Mucosa of descending colon (tissue), 3 donors: ENCODE measurements around the gene SYTL2. TPM values are rescaled to one million over a fixed set of nuclear protein-coding genes. Genes with fewer than 3 reads are reported as not detected.

ENCODE experiments used
- ATAC-seq: fragments of 200-7000 bp; cut with Tn5 transposase; one replicate; pipeline ENCODE4 v1.9.1; 2020; ENCODE audit warnings: mild to moderate bottlenecking, moderate library complexity
- DNase-seq, 3 donors: peaks; one replicate each; pipeline ENCODE4 v3.0.0-alpha.2; 2020
- H3K36me3 ChIP-seq: fragments of 200-600 bp; one replicate; pipeline ENCODE4 v1.8.0; 2021; ENCODE audit warnings: low read depth, mild to moderate bottlenecking
- H3K4me1 ChIP-seq: fragments of 200-600 bp; one replicate; pipeline ENCODE4 v1.8.0; 2021; ENCODE audit warnings: low read depth, mild to moderate bottlenecking
- H3K4me3 ChIP-seq: fragments of 200-600 bp; one replicate; pipeline ENCODE4 v1.8.0; 2021; ENCODE audit warnings: mild to moderate bottlenecking
- H3K9me3 ChIP-seq: fragments of 200-600 bp; one replicate; pipeline ENCODE4 v1.8.0; 2021; ENCODE audit warnings: mild to moderate bottlenecking
- CTCF ChIP-seq: fragments of 200-600 bp; IDR thresholded peaks from one replicate; pipeline ENCODE4 v1.8.0; 2022; ENCODE audit warnings: antibody characterized with exemption, mild to moderate bottlenecking
- intact Hi-C, 2 donors: fragments of 100-400 bp; cut with DNase I in 1 of 2; cut with micrococcal nuclease in 1 of 2; formaldehyde crosslinking; loops; one replicate each; pipeline versions ENCODE4 v1.11.0 to v1.11.1; 2022; cut with DNase I, micrococcal nuclease
- total RNA-seq, 3 donors: library from RNA; stranded (reverse); fragmentation: NEBNext Ultra II Directional in 2 of 3; extraction: Animal tissue kit (Norgen Biotek cat#: 25700) in 2 of 3; gene quantifications; one replicate each; pipeline versions ENCODE4 v1.2.1 to v1.2.4, GENCODE V29; 2021 to 2023
- donor health status: DM: no; HTN: no; CAD: no; lungs with moderate emphysema.
- donor health status: DM: no; HTN: no; CAD: no.
- donor health status: DM: no; HTN: yes; CAD: no.

SYTL2 gene
- total RNA-seq, 3 donors from 2014 or later = 150 to 502 (median 282) TPM

DNA sequence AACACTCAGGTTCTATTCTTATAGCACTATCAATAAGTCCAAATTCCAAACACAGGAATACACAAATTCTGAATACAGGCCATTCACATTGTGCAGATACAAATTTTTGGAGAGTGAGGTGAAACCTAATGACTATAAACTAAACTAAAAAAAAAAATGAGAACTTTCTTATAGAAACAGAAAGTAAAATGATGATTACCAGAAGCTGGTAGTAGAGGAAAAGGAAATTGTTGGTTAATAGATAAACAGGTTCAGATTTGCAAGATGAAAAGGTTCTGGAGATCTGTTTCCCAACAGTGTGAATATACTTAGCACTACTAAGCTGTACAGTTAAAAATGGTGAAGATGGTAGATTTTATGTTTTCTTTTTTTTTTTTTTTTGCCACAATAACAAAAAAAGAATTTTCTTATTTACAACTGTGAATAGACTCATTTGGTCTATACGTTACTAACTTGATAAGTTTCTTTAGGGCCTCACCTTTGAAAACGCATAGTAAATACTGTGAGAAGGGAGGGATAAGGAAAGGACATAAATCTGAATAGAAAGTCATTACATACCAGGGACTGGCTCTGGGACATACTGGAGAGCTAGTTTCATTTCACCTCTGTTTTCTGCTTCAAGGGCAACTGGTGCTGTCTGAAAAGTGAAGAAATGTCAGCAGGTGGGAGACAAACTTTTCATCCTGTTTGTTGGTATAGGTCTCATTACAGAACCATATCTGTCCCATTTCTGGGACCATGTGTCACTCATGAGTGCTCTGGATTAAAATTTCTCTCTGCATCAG, 110.8 kb downstream of the SYTL2 start:
- no peaks in the 10 kb centered on the region for H3K4me1 ChIP-seq
- ATAC-seq (peak; percentile 38), DNase-seq (no peak)
- H3K36me3 ChIP-seq = no peaks in the 10 kb centered on the region
- intact Hi-C loops = no loop called here
- no peak for TF ChIP-seq CTCF
- H3K9me3 ChIP-seq = no peaks in the 10 kb centered on the region
- no peak overlapping the region for H3K4me3 ChIP-seq

GRCh38 chr11:85698195-85698594, 112.7 kb downstream of the SYTL2 start:
- Histone ChIP-seq H3K4me1 (no peaks in the 10 kb centered on the region), H3K36me3 (no peaks in the 10 kb centered on the region), H3K4me3 (no peak overlapping the region), H3K9me3 (no peaks in the 10 kb centered on the region)
- DNase-seq (no peak), ATAC-seq (no peak)
- TF ChIP-seq CTCF = no peak
- intact Hi-C loops = no loop called here

DNA sequence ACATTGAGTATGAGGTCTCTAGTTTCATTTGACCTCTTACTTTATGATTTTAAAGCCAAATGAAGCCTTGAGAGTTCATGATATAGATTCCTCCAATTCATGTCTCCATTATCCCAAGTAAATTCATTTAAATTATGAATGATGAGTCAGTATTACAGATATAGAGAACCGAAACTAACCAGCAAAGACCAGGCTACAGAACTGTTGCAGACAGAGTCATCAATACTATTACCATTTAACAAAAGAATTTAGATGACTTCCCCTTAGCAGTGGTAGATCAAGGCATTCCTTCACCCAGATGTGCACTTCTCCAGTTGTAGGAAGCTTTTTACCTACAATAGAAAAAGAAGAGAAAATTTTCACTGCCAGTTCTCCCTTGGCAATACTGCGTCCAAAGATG, 113.2 kb downstream of the SYTL2 start:
- DNase-seq (no peak), ATAC-seq (no peak)
- no peaks in the 10 kb centered on the region for H3K9me3 ChIP-seq
- H3K4me1 ChIP-seq = no peaks in the 10 kb centered on the region
- H3K36me3 ChIP-seq = no peaks in the 10 kb centered on the region
- no peak overlapping the region for H3K4me3 ChIP-seq
- intact Hi-C loops = no loop called here
- no peak for TF ChIP-seq CTCF

DNA sequence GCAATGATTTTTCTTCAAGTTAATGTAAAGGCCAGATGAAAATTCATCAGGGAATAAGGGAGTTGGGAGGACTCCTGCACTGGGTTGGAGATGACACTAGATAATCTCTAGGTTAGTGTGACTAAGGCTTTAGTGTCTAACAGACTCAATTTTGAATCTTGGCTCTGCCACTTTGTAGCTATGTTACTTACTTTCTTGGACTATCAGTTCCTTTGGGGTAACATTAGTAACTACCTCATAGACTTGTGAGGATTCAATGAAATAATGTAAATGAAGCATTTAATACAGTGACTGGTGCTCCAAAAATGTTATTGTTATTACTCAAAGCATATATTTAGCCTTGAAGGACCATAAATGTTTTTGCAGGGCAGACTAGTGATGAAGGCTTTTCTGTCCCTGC, 115.4 kb downstream of the SYTL2 start:
- Histone ChIP-seq H3K36me3 (no peaks in the 10 kb centered on the region), H3K4me1 (no peaks in the 10 kb centered on the region), H3K4me3 (no peak overlapping the region), H3K9me3 (no peaks in the 10 kb centered on the region)
- no peak for TF ChIP-seq CTCF
- ATAC-seq (no peak), DNase-seq (no peak)
- intact Hi-C loops = no loop called here

DNA sequence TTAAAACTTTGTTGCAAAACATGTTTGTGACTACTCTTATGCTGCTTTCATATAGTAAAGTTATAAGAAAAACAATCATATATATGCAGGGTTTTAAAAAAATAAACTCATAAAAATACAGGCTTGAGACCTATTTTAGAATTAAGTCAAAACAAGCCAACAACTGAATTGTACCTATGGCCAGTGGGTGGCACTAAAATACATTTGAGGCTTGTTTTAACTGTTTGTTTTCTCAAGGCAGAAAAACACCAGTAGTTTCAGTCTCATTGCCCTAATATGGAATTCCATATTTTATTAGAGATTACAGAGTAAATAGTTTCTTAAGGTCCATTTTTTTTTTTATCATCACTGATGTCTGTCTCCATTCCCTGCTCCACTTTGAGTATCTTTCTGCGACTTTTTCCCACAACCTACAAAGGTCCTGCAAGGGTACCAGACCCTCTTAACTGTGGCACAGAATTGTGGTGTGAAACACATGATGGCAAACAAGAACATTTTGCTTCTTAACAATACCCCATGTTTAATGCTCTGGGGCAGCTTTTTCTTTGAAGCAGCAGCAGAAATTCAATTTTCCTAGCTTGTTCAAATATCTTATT, 116.5 kb downstream of the SYTL2 start:
- Histone ChIP-seq H3K4me1 (no peaks in the 10 kb centered on the region), H3K36me3 (no peaks in the 10 kb centered on the region), H3K4me3 (no peak overlapping the region), H3K9me3 (no peaks in the 10 kb centered on the region)
- ATAC-seq (no peak), DNase-seq (peak in 1 of 3 donors; percentile 28)
- no peak for TF ChIP-seq CTCF
- intact Hi-C loops = no loop called here
